Smooth muscle cell (in vitro differentiated cells): Measurements from ENCODE around the gene VPS39. TPM values are rescaled to one million over a fixed set of nuclear protein-coding genes. Genes with fewer than 3 reads are reported as not detected.

Experiments
- DNase-seq: peaks from one replicate; lab custom pipeline; 2025; ENCODE audit not compliant: unreplicated experiment; lab: John Stamatoyannopoulos, UW
- H2AFZ ChIP-seq: fragments of 200-600 bp; sonication (generic); 2 replicates; pipeline ENCODE4 v1.6.0; 2016; ENCODE audit warnings: antibody characterized with exemption, low read depth, mild to moderate bottlenecking
- H3F3A ChIP-seq: fragments of 200-600 bp; sonication (generic); 2 replicates; pipeline ENCODE4 v1.6.0; 2017; ENCODE audit warnings: antibody characterized with exemption, low read depth
- H3K27ac ChIP-seq: fragments of 200-600 bp; sonication (generic); 2 replicates; pipeline ENCODE4 v1.5.1; 2016; ENCODE audit warnings: low read depth, mild to moderate bottlenecking
- H3K27me3 ChIP-seq: fragments of 200-600 bp; sonication (generic); 2 replicates; pipeline ENCODE4 v1.6.1; 2016; ENCODE audit warnings: low read depth, mild to moderate bottlenecking
- H3K36me3 ChIP-seq: fragments of 200-600 bp; sonication (generic); 2 replicates; pipeline ENCODE4 v1.5.1; 2016; ENCODE audit warnings: low read depth
- H3K4me1 ChIP-seq: fragments of 200-600 bp; sonication (generic); 2 replicates; pipeline ENCODE4 v1.5.1; 2016; ENCODE audit warnings: low read depth
- H3K4me2 ChIP-seq: fragments of 200-600 bp; sonication (generic); 2 replicates; pipeline ENCODE4 v1.6.0; 2016; ENCODE audit warnings: mild to moderate bottlenecking
- H3K4me3 ChIP-seq: fragments of 200-600 bp; sonication (generic); 2 replicates; pipeline ENCODE4 v1.5.1; 2016; ENCODE audit warnings: mild to moderate bottlenecking
- H3K79me2 ChIP-seq: fragments of 200-600 bp; sonication (generic); 2 replicates; pipeline ENCODE4 v1.6.0; 2016; ENCODE audit warnings: low read depth, mild to moderate bottlenecking
- H3K9ac ChIP-seq: fragments of 200-600 bp; sonication (generic); 2 replicates; pipeline ENCODE4 v1.6.0; 2016; ENCODE audit warnings: low read depth
- H3K9me3 ChIP-seq: fragments of 200-600 bp; sonication (generic); replicated peaks from 2 replicates; pipeline ENCODE4 v1.5.1; 2016; ENCODE audit warnings: low read depth
- H4K20me1 ChIP-seq: fragments of 200-600 bp; sonication (generic); 2 replicates; pipeline ENCODE4 v1.6.0; 2016; ENCODE audit warnings: low read depth
- WGBS: methylation state at CpG from one replicate; pipeline ENCODE4 v1.1.7; 2016; ENCODE audit warnings: low lambda C conversion rate; 5-methylcytosine and 5-hydroxymethylcytosine counted together
- polyA plus RNA-seq: library from polyadenylated mRNA; unstranded; fragments of >200 nt; fragmentation: Nextera tagmentation; extraction: Ambion mirVana; gene quantifications from 2 replicates; pipeline ENCODE4 v1.2.1, GENCODE V29; 2016
- total RNA-seq: library from RNA; depleted of rRNA; stranded (reverse); fragments of >200 nt; gene quantifications from 2 replicates; pipeline ENCODE4 v1.2.3, GENCODE V29; 2014
- TF ChIP-seq, protein P1 (sequence below): fragments of 200-600 bp; sonication (generic); IDR thresholded peaks from 2 replicates; pipeline ENCODE4 v1.5.1; 2017; ENCODE audit warnings: borderline replicate concordance, mild to moderate bottlenecking, antibody characterized with exemption; ENCODE audit not compliant: insufficient read depth, poor library complexity, severe bottlenecking

The VPS39 gene
- total and polyA plus RNA-seq, 2 experiments from 2014 or later: 35.0 to 41.2 TPM

DNA sequence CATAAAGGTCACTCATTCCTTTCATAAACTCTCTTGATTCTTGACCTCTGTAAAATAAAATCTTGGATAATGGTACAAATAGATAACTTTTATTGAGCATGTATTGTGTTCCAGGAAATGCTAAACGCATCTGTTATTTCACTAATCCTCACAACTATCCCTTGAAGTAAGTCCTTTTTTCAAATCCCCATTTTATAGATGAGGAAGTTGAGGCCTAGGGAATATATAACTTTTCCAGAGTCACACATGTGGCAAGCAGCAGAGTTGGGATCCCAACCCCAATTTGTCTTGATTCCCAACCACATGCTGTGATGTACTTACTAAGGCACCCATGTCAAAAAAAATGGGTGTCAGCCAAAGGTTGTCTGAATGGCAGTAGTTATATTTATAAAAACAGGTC, 6.3 kb downstream of the VPS39 start:
- Histone ChIP-seq H2AFZ (no peak overlapping the region), H4K20me1 (peaks cover 58% of the 10 kb centered on the region), H3F3A (no peaks in the 10 kb centered on the region), H3K4me2 (no peak overlapping the region), H3K4me1 (peaks cover under 1% of the 10 kb centered on the region), H3K79me2 (peaks cover 54% of the 10 kb centered on the region), H3K27ac (no peak overlapping the region), H3K9me3 (no peaks in the 10 kb centered on the region), H3K27me3 (no peaks in the 10 kb centered on the region), H3K9ac (no peak overlapping the region), H3K4me3 (no peak overlapping the region), H3K36me3 (peaks cover 4% of the 10 kb centered on the region)
- DNase-seq: no peak
- TF ChIP-seq, protein P1, sequence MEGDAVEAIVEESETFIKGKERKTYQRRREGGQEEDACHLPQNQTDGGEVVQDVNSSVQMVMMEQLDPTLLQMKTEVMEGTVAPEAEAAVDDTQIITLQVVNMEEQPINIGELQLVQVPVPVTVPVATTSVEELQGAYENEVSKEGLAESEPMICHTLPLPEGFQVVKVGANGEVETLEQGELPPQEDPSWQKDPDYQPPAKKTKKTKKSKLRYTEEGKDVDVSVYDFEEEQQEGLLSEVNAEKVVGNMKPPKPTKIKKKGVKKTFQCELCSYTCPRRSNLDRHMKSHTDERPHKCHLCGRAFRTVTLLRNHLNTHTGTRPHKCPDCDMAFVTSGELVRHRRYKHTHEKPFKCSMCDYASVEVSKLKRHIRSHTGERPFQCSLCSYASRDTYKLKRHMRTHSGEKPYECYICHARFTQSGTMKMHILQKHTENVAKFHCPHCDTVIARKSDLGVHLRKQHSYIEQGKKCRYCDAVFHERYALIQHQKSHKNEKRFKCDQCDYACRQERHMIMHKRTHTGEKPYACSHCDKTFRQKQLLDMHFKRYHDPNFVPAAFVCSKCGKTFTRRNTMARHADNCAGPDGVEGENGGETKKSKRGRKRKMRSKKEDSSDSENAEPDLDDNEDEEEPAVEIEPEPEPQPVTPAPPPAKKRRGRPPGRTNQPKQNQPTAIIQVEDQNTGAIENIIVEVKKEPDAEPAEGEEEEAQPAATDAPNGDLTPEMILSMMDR: no peak
- 100% methylated on average over 1 of the region's 1 CpG for WGBS

DNA sequence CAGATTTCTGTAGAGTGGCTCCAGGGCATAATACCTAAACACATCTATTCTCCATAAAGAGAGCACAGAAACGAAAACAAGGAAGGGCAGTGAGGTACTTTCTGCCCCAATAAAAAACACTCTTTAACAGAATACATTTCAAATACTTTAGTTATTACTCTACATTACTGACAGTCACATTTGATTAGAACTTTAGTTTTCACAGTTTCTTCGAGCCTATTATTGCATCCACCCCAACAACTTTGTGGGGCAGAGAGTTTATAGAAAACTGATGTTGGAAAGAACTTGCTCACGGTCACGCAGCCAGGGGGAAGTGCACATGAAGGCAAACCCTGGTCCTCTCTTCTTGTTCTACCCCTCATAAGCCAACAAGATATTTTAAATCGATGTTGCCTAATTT, 9.0 kb downstream of the VPS39 start:
- WGBS: 97% methylated on average over 5 of the region's 5 CpGs
- Histone ChIP-seq H2AFZ (no peak overlapping the region), H3K4me3 (no peak overlapping the region), H3K36me3 (peaks cover 4% of the 10 kb centered on the region), H3K79me2 (peaks cover 33% of the 10 kb centered on the region), H3F3A (no peaks in the 10 kb centered on the region), H3K27me3 (no peaks in the 10 kb centered on the region), H3K27ac (no peak overlapping the region), H4K20me1 (peaks cover 55% of the 10 kb centered on the region), H3K4me2 (no peak overlapping the region), H3K4me1 (no peaks in the 10 kb centered on the region), H3K9me3 (no peaks in the 10 kb centered on the region), H3K9ac (no peak overlapping the region)
- TF ChIP-seq, protein P1: no peak
- no peak for DNase-seq

DNA sequence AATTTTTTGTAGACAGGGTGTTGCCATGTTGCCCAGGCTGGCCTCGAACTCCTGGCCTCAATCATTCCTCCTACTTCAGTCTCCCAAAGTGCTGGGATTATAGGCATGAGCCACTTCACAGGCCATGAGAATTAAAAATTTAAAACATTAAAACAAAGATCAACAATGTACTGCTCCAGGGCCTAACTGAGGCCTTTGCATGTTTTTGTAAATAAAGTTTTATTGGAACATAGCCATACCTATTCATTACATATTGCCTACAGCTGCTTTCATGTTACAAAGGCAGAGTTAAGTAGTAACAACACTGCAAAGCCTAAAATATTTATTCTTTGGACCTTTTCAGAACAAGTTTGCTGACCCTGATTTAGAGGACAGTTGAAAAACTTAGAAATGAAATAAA, 9.6 kb downstream of the VPS39 start:
- TF ChIP-seq, protein P1: no peak
- H3K4me3 ChIP-seq: no peak overlapping the region
- peaks cover 33% of the 10 kb centered on the region for H3K79me2 ChIP-seq
- DNase-seq: no peak
- H3F3A ChIP-seq: no peaks in the 10 kb centered on the region
- no peaks in the 10 kb centered on the region for H3K4me1 ChIP-seq
- peaks cover 55% of the 10 kb centered on the region for H4K20me1 ChIP-seq
- no peak overlapping the region for H3K4me2 ChIP-seq
- peaks cover 4% of the 10 kb centered on the region for H3K36me3 ChIP-seq
- 100% methylated on average over 1 of the region's 1 CpG for WGBS
- H3K9ac ChIP-seq: no peak overlapping the region
- no peak overlapping the region for H3K27ac ChIP-seq
- no peaks in the 10 kb centered on the region for H3K27me3 ChIP-seq
- H3K9me3 ChIP-seq: no peaks in the 10 kb centered on the region
- H2AFZ ChIP-seq: no peak overlapping the region

DNA sequence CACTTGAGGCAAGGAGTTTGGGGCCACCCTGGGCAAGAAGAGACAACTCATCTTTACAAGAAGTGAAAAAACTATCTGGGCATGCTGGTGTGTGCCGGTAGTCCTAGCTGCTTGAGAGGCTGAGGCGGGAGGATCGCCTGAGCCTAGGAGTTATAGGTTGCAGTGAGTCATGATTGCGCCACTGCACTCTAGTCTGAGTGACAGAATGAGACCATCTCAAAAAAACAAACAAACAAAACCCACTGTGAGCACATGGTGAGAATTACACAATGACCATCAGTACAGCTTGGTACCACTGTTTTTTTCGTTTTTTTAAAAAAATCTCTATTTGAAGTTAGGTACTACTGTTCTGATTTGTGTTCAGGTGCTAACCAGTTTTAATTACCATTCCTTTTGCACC, 13.6 kb downstream of the VPS39 start:
- Histone ChIP-seq H3K27ac (no peak overlapping the region), H3K4me1 (no peaks in the 10 kb centered on the region), H3F3A (no peaks in the 10 kb centered on the region), H3K4me2 (no peak overlapping the region), H2AFZ (no peak overlapping the region), H3K9me3 (no peaks in the 10 kb centered on the region), H3K27me3 (no peaks in the 10 kb centered on the region), H3K9ac (no peak overlapping the region), H3K36me3 (peaks cover 16% of the 10 kb centered on the region), H3K4me3 (no peak overlapping the region), H3K79me2 (peaks cover 4% of the 10 kb centered on the region), H4K20me1 (peaks cover 40% of the 10 kb centered on the region)
- 70% methylated on average over 5 of the region's 5 CpGs for WGBS
- TF ChIP-seq, protein P1: no peak
- no peak for DNase-seq
